Measurements from ENCODE around the gene SLX4IP.
"Not testable (repeated sequence)": the region's sequence is repeated elsewhere in the genome, so short reads cannot be mapped to it uniquely, and the experiment has no call there.

The SLX4IP gene

DNA sequence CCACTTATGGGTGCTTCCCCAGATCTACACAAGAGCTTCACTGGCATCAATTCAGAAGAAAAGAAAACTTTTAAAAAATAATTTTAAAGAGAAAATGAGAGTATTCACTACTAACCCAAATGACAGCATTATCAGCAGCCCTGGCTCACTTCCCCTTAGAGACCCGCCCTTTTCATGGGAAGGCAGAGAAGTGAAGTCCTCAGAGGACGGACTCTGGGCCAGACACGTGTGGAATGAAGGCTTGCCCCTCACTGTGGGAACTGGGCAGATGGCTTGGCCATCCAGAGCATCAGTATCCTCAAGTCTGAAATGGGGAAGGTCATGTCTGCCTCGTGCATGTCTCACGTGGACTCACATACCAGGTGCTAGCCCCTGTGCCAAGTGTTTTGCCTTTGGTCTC is 175.1 kb downstream of the SLX4IP start:
- FAIRE-seq = no peak
- no peak for DNase-seq (ENCODE audit: insufficient read length, low spot score)
- no peak for TF ChIP-seq POLR2A (IDR thresholded peaks at IDR 0.05; ENCODE audit: low read depth, low read length)

DNA sequence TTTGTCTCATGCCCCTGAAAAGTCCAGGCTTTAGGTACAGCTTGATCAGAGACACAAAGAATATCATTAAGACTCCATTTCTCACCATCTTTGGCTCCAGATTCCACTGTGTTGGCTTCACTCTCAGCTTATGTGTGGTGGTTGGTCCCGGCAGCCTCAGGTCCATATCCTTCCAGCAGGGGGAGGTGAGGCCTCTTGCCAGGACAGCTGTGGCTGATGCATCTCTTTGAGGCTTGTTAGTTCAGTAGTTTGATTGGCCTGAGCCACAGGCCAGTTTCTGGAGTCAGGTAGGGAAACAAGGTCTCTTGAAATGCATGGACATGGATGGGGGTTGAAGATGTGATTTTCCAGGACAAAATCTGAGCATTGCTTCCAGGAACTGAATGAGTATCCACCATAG is 176.3 kb downstream of the SLX4IP start:
- no peak for TF ChIP-seq POLR2A (IDR thresholded peaks at IDR 0.05; ENCODE audit: low read depth, low read length)
- FAIRE-seq = no peak
- no peak for DNase-seq (ENCODE audit: insufficient read length, low spot score)

DNA sequence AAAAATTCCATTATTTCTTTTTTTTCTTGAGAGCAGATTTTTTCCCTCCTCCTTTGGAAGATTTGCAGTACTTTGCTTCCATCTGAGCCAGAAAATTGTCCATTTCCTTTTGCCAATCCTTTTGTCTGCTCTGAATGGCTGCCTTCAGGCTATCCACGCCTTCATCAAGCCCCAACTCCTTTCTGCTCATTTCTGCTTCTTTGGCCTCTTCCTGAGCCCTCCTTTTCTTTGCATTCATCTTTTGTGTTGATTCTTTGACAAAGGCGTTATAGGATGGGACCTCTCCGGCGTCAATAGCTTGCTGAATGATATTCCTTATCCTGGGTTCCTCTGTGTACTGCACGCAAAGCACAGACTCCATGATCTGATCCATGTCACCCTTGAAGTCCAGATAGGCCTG is 178.3 kb downstream of the SLX4IP start:
- not testable (repeated sequence) for FAIRE-seq; DNase-seq (ENCODE audit: insufficient read length, low spot score)

GRCh38 chr20:10613911-10614310 is 178.8 kb downstream of the SLX4IP start:
- no peak for FAIRE-seq
- no peak for TF ChIP-seq POLR2A (IDR thresholded peaks at IDR 0.05; ENCODE audit: low read depth, low read length)
- DNase-seq (ENCODE audit: insufficient read length, low spot score) = no peak

DNA sequence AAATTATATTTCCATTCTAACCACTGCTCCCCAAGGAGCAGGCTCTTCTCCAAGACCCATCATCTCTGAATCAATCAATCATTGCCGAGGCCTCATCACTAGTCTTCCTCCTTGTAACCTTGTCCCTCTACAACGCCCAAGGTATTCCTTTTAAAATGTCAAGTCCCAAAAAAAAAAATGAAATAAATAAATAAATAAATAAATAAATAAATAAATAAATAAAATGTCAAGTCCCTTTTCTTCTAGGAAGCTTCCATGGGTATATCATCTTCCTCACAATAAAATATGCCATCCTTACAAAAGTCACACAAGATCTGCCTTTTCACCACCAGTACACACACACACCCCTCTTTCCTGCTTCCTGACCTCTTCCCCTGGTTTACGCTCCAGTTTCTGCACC is 181.1 kb downstream of the SLX4IP start:
- FAIRE-seq = no peak
- no peak for DNase-seq (ENCODE audit: insufficient read length, low spot score)
- TF ChIP-seq POLR2A (IDR thresholded peaks at IDR 0.05; ENCODE audit: low read depth, low read length) = no peak

GRCh38 chr20:10617549-10618133 is 182.5 kb downstream of the SLX4IP start:
- FAIRE-seq; DNase-seq (ENCODE audit: insufficient read length, low spot score): not testable (repeated sequence)

DNA sequence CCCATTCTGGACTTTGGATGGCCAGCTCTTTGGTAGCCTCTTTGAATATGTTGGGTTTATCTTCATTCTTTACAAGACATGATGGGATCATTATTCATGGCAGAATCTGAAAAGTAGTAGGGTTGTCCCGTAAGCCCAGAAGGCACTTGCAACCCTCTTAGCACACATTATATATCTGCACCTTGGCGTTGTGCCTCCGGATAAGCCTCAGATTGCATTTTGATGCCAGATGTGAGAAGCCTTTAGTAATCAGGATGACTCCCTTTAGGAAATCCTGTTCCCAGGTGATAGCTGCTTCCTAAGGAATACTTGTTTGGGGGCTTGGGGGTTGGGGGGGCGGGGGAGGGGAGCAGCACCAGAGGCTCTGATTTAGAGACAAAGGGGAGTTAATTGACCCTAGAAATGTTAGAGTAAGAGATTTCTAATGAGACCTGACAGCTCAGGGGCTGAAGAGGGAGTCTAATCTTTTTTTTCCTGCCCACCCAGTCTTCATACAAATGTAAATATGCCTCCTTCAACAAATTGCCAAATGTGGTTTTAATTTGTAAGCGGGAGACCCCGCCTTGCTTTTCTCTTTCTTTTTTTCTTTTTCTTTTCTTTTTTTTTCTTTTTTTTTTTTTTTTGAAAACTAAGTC is 183.6 kb downstream of the SLX4IP start:
- FAIRE-seq (no peak), DNase-seq (ENCODE audit: insufficient read length, low spot score) (no peak)
- TF ChIP-seq POLR2A (IDR thresholded peaks at IDR 0.05; ENCODE audit: low read depth, low read length) = no peak

- FAIRE-seq = no peak
- peak; percentile 28 for DNase-seq (ENCODE audit: insufficient read length, low spot score)
- TF ChIP-seq POLR2A (IDR thresholded peaks at IDR 0.05; ENCODE audit: low read depth, low read length) = no peak
Measured at GRCh38 chr20:10619427-10619826, 184.3 kb downstream of the SLX4IP start.

GRCh38 chr20:10621149-10621548 is 186.0 kb downstream of the SLX4IP start:
- TF ChIP-seq POLR2A (IDR thresholded peaks at IDR 0.05; ENCODE audit: low read depth, low read length) = no peak
- DNase-seq (ENCODE audit: insufficient read length, low spot score) (no peak), FAIRE-seq (no peak)

GRCh38 chr20:10622657-10623418 is 187.7 kb downstream of the SLX4IP start:
- DNase-seq (ENCODE audit: insufficient read length, low spot score) = no peak
- TF ChIP-seq POLR2A (IDR thresholded peaks at IDR 0.05; ENCODE audit: low read depth, low read length) = no peak
- FAIRE-seq = no peak

DNA sequence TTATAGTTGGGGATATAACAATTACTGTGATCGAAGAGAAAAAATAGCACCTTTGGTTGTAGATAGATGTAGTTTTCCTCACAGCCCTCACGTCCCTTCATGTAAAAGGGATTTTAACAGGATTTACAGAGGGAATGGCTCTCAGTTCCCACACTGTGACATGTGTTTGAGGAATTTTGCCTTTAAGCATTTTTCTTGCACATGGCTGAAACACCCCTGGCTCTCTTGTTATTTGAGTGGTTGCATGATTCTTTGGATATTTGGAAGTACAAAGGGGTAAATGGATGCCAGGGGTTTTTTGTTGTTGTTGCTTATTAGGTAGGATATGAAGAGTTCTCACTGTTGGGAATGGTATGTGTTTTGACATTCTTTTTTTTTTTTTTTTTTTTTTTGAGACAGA is 190.5 kb downstream of the SLX4IP start:
- TF ChIP-seq POLR2A (IDR thresholded peaks at IDR 0.05; ENCODE audit: low read depth, low read length) = no peak
- FAIRE-seq = no peak
- no peak for DNase-seq (ENCODE audit: insufficient read length, low spot score)

DNA sequence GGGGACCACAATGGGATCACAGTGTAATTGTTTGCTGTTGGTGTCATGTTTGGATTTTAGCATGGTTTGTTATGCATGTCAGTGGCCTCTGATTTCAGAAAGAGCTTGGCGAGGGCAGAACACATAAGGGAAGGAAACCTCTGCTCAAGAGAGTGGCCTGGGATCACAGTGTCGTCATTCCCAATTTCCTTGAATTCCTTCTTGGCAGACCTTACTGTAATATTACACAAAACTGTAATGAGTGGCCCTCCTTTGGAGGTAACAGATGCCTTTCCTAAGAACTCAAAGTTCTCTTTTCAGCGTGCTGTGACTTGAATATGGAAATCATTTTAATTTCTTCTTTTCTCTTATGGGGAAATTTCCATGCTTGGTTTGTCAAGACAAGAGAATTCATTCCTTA is 191.8 kb downstream of the SLX4IP start:
- no peak for TF ChIP-seq POLR2A (IDR thresholded peaks at IDR 0.05; ENCODE audit: low read depth, low read length)
- FAIRE-seq (no peak), DNase-seq (ENCODE audit: insufficient read length, low spot score) (no peak)

GRCh38 chr20:10629946-10630650 is 195.0 kb downstream of the SLX4IP start:
- TF ChIP-seq POLR2A (IDR thresholded peaks at IDR 0.05; ENCODE audit: low read depth, low read length) = no peak
- DNase-seq (ENCODE audit: insufficient read length, low spot score) = no peak
- FAIRE-seq = no peak

GRCh38 chr20:10631126-10631525 is 196.0 kb downstream of the SLX4IP start:
- TF ChIP-seq POLR2A (IDR thresholded peaks at IDR 0.05; ENCODE audit: low read depth, low read length) = no peak
- DNase-seq (ENCODE audit: insufficient read length, low spot score) (no peak), FAIRE-seq (no peak)

All from H54 (cell line).